HG02610 (cell line): ENCODE data around the gene ATP2A3.
"Not testable (repeated sequence)": the region's sequence is repeated elsewhere in the genome, so short reads cannot be mapped to it uniquely, and the experiment has no call there.

Experiments
- ATAC-seq: cut with Tn5 transposase; IDR thresholded peaks from one replicate; pipeline ENCODE4 v1.9.1; 2021; ENCODE audit warnings: mild to moderate bottlenecking, moderate library complexity; ENCODE audit not compliant: unreplicated experiment

Gene ATP2A3

GRCh38 chr17:3992370-3992769 is 28.1 kb upstream of the ATP2A3 start:
- ATAC-seq, result no peak

- ATAC-seq, result not testable (repeated sequence)
Measured at GRCh38 chr17:3991699-3992098, 27.5 kb upstream of the ATP2A3 start.

- no peak for ATAC-seq
Measured at GRCh38 chr17:3990386-3991127, 26.3 kb upstream of the ATP2A3 start.

- no peak for ATAC-seq
Measured at GRCh38 chr17:3989041-3989886, 25.0 kb upstream of the ATP2A3 start.

GRCh38 chr17:3988297-3989040 is 24.2 kb upstream of the ATP2A3 start:
- no peak for ATAC-seq

- no peak for ATAC-seq
Measured at GRCh38 chr17:3986939-3987335, 22.7 kb upstream of the ATP2A3 start.

GRCh38 chr17:3986270-3986938 is 22.2 kb upstream of the ATP2A3 start:
- ATAC-seq, result no peak

- ATAC-seq, result no peak
Measured at GRCh38 chr17:3985846-3986245, 21.6 kb upstream of the ATP2A3 start.

GRCh38 chr17:3983606-3984484 is 19.6 kb upstream of the ATP2A3 start:
- ATAC-seq, result no peak

- no peak for ATAC-seq
Measured at GRCh38 chr17:3982541-3983017, 18.3 kb upstream of the ATP2A3 start.

GRCh38 chr17:3982113-3982512 is 17.9 kb upstream of the ATP2A3 start:
- no peak for ATAC-seq

- no peak for ATAC-seq
Measured at GRCh38 chr17:3981455-3981854, 17.2 kb upstream of the ATP2A3 start.

- no peak for ATAC-seq
Measured at GRCh38 chr17:3980381-3981014, 16.3 kb upstream of the ATP2A3 start.

GRCh38 chr17:3979290-3979611 is 15.0 kb upstream of the ATP2A3 start:
- no peak for ATAC-seq

GRCh38 chr17:3978421-3979289 is 14.4 kb upstream of the ATP2A3 start:
- no peak for ATAC-seq

GRCh38 chr17:3977387-3977786 is 13.2 kb upstream of the ATP2A3 start:
- no peak for ATAC-seq

- no peak for ATAC-seq
Measured at GRCh38 chr17:3976675-3977171, 12.5 kb upstream of the ATP2A3 start.

GRCh38 chr17:3974980-3975379 is 10.7 kb upstream of the ATP2A3 start:
- ATAC-seq, result no peak
